HG03095 (cell line): ENCODE measurements around the gene PHLDB1.
"Not testable (repeated sequence)": the region's sequence is repeated elsewhere in the genome, so short reads cannot be mapped to it uniquely, and the experiment has no call there.

Experiments used
- ATAC-seq: cut with Tn5 transposase; IDR thresholded peaks from one replicate; pipeline ENCODE4 v1.9.1; 2021; ENCODE audit warnings: moderate library complexity; ENCODE audit not compliant: unreplicated experiment

The PHLDB1 gene

GRCh38 chr11:118605116-118605867 is 2.1 kb upstream of the PHLDB1 start:
- ATAC-seq, result no peak

DNA sequence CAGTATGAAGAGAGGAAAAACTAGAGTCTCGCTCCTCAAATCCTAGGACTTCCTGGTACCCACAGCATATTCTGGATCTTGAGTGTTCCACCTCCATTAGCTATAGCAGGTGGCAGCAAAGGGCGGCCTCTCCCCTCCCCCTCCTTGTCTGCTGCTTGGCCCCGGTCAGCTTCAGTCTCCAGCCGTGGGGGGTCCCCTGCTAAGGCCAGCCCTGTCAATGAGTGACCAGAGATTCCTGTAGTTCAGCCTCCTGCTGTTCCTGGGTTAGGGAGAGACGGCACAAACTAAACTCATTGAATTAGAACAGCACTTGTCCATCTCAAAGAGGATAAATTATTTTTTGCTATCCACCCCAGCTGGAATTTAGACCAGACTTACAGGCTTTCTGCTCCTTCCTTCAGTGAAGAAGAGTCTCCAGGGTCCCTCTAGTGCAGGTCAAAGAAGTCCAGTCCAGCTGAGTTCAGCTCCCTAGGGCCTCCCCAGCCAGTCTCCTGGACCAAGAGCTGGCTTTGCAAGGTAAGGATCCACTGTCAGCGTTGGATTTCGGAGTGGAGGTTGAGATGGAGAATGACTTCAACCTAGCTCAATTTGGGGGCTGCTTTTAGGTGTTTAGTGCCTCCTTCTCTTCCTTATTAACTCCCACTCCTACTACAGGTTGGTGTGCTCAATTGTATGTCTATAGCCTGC is 1.1 kb upstream of the PHLDB1 start:
- ATAC-seq, result no peak

- ATAC-seq, result no peak
Observed at GRCh38 chr11:118606844-118607228, 579 bp upstream of the PHLDB1 start.

DNA sequence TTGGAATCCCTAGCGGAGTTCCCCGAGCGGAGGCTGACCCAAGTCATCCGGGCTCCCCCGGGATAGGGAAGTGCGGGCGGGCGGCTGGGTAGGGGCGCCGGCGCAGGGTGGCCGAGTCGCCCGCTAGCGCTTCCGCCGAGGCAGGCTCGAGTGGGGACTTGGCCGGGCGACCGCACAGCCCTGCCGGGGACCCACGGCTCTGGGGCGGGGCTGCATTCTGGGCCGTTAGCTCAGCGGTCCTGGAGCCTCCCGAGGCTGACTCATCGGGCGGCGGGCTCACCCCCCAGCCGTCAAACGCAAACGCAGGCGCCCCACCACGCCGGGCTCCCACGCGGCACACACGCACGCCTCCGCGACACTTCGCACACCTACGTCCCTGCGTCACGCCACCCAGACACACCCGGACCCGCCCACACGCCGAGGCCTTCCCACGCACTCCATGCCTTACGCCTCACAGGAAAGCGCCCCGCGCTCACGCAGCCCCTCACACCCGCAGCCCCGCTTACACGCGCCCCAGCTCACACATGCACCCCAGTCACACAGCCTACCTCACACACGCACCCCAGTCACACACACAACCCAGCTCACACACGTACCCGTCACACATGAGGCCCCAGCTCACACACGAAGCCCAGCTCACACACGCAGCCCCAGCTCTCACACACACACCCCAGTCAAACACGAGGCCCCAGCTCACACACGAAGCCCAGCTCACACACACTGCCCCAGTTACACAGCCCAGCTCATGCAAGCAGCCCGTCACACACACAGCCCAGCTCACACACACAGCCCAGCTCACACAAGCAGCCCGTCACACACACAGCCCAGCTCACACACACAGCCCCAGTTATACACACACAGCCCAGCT is 1.2 kb downstream of the PHLDB1 start:
- no peak for ATAC-seq

- no peak for ATAC-seq
Observed at GRCh38 chr11:118609380-118610224, 2.2 kb downstream of the PHLDB1 start.

DNA sequence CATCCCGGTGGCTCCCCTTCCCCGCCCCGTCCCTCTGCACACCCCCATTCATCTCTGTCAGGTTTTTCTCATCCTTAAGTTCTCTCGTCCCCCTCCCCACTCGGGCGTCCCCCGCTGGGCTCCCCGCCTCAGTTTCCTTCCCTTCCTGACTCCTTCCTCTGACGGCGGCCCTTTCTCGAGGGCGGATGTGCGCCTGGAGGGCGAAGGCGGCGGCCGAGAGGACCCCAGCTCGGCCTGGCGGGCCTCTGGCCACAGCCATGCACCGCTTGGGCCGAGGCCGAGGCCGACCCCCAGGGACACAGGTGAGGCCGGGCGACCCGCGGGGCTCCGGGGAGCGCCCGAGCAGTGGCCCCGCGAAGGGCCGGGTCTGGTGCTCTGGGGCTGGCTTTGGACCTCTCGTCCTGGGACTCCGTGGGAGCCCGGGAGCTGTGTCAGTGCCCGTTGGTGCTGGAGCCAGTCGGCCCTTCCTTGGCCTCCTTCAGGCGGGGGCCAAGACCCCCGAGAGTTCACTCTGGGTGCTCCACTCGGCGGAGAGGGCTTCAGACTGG is 2.9 kb downstream of the PHLDB1 start:
- no peak for ATAC-seq

DNA sequence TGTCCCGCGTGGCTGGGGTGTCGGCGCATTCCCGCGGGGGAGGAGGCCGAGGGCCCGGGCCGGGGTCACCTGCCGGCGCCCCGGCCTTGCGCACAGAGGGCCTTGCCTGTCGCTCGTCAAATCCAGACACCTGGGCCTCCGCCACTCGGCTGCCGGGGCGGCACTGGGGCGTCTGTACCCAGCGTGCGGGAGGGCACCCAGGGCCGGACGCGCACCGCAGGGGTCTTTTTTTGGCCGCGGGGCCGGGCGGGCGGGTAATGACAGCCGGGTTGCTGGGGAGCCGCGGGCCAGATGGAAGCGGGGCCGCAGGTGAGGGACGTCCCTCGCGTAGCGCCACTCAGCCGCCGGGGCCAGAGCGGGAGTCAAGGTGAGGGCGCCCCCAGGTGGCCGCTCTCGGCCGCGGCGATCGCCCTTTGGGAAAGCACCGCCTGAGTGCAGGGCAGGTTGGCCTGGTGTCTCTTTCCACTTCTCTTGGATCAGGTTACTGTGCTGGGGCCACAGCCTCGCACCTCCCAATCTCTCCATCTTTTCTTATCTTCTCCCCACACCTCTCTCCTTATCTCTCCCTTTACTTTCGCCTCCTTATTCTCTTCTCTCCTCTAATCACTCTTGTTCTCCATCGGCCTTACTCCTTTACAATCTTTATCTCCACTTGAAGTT is 3.5 kb downstream of the PHLDB1 start:
- ATAC-seq, result peak; percentile 58

- not testable (repeated sequence) for ATAC-seq
Observed at GRCh38 chr11:118611433-118611795, 4.0 kb downstream of the PHLDB1 start.

GRCh38 chr11:118612378-118612777 is 5.0 kb downstream of the PHLDB1 start:
- ATAC-seq, result no peak

DNA sequence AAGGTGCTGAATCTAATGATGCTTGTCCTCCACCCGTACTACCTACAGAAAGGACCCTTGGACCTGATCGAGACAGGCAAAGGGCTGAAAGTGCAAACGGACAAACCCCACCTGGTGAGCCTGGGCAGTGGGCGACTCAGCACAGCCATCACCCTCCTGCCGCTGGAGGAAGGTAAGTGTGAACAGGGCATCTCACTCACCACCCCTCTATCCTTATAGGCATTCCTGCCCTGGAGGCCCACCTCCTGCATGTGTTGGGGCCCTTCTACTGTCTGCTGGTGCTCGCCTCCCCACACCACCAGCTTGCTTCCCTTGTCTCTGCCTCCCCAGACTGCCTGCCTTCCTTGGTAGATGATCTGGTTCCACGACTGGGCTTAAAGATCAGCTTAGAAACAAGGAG is 7.1 kb downstream of the PHLDB1 start:
- no peak for ATAC-seq

GRCh38 chr11:118615282-118615975 is 8.0 kb downstream of the PHLDB1 start:
- ATAC-seq, result no peak

DNA sequence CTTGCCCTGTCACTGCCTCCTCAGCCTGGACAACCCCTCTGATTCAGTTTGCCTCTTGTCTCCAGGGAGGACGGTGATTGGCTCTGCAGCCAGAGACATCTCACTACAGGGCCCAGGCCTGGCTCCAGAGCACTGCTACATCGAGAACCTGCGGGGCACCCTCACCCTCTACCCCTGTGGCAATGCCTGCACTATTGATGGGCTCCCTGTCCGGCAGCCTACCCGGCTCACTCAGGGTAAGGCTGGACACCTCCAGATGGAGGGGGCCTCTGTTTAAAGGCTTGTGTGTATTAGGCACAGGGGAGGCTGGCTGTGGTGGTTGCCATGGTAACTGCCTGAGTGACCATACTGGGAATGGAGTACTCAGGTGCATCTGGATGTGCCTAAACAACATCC is 8.6 kb downstream of the PHLDB1 start:
- ATAC-seq, result no peak

GRCh38 chr11:118618115-118618990 is 10.9 kb downstream of the PHLDB1 start:
- no peak for ATAC-seq

GRCh38 chr11:118618991-118619375 is 11.6 kb downstream of the PHLDB1 start:
- ATAC-seq, result no peak

GRCh38 chr11:118619444-118620197 is 12.2 kb downstream of the PHLDB1 start:
- ATAC-seq, result no peak

GRCh38 chr11:118620529-118621070 is 13.2 kb downstream of the PHLDB1 start:
- ATAC-seq, result no peak

- ATAC-seq, result no peak
Observed at GRCh38 chr11:118621071-118621783, 13.8 kb downstream of the PHLDB1 start.
